Measurements from ENCODE around the gene BST2. TPM values are rescaled to one million over a fixed set of nuclear protein-coding genes. Genes with fewer than 3 reads are reported as not detected.
A peak's percentile ranks its signal among the peaks of the same experiment; 100 is the strongest.

BST2 gene
- 10 to 100 TPM in 4 of 6 donors, 1 to 10 TPM in 2; 3.9 to 34.6 (median 15.4) TPM for total RNA-seq
- 10 to 100 TPM; 15.7 to 17.3 TPM for polyA plus RNA-seq

- intact Hi-C loops (cut with DNase I), result no loop called here
- 63 to 66% methylated on average over 18 of the region's 18 CpGs for WGBS, 2 donors
- H3K4me3 ChIP-seq, result peak within 1 kb of the TSS; percentile 5 to 40 (median 20)
- DNase-seq (peak in 1 of 6 donors; percentile 68), ATAC-seq (peak; percentile 82 to 94 (median 90)), FAIRE-seq (no peak)
- TF ChIP-seq CTCF (IDR thresholded peaks at IDR 0.05), result no peak
- no peaks in the 10 kb centered on the region for H3K36me3 ChIP-seq
- H3K27ac ChIP-seq, result peak within 1 kb of the TSS; percentile 28 to 73 (median 54)
- no peaks in the 10 kb centered on the region for H3K27me3 ChIP-seq
- H3K9me3 ChIP-seq, result no peaks in the 10 kb centered on the region
- no peaks in the 10 kb centered on the region for H3K4me1 ChIP-seq
Observed at GRCh38 chr19:17405250-17406045, at the start of gene BST2. BST2 (minus strand) TSS chr19:17405630; CDS start chr19:17405575, 55 bp downstream.

- FAIRE-seq (no peak), DNase-seq (no peak), ATAC-seq (no peak)
- H3K4me3 ChIP-seq, result no peak overlapping the region
- 7 to 10% methylated on average over 13 of the region's 13 CpGs for WGBS, 2 donors
- H3K27me3 ChIP-seq, result peaks cover 0 to 16% (median under 1%) of the 10 kb centered on the region in 4 donors
- no peak for TF ChIP-seq CTCF (IDR thresholded peaks at IDR 0.05)
- H3K36me3 ChIP-seq, result no peaks in the 10 kb centered on the region
- no peaks in the 10 kb centered on the region for H3K9me3 ChIP-seq
- intact Hi-C loops (cut with DNase I), result no loop called here
- H3K27ac ChIP-seq, result no peak overlapping the region
- H3K4me1 ChIP-seq, result no peaks in the 10 kb centered on the region
Observed at GRCh38 chr19:17454576-17455071, 49.2 kb upstream of the BST2 start.

GRCh38 chr19:17451820-17452219 lies 46.4 kb upstream of the BST2 start:
- no peak for FAIRE-seq
- no peak for ATAC-seq
- intact Hi-C loops (cut with DNase I), result no loop called here
- H3K9me3 ChIP-seq, result no peaks in the 10 kb centered on the region
- TF ChIP-seq CTCF (IDR thresholded peaks at IDR 0.05), result no peak
- H3K36me3 ChIP-seq, result no peaks in the 10 kb centered on the region
- 72 to 86% methylated on average over 4 of the region's 4 CpGs for WGBS, 2 donors
- H3K4me1 ChIP-seq, result no peaks in the 10 kb centered on the region
- DNase-seq, result no peak
- H3K4me3 ChIP-seq, result no peak overlapping the region
- H3K27me3 ChIP-seq, result peaks cover 0 to 12% (median 0%) of the 10 kb centered on the region in 4 donors
- H3K27ac ChIP-seq, result no peak overlapping the region

- ATAC-seq, result no peak
- WGBS, 2 donors, result 67 to 68% methylated on average over 8 of the region's 8 CpGs
- Histone ChIP-seq H3K36me3 (no peaks in the 10 kb centered on the region), H3K9me3 (no peaks in the 10 kb centered on the region), H3K27me3 (peaks cover 0 to 4% (median 0%) of the 10 kb centered on the region in 4 donors), H3K4me1 (no peaks in the 10 kb centered on the region), H3K4me3 (no peak overlapping the region), H3K27ac (no peak overlapping the region)
- intact Hi-C loops (cut with DNase I), result no loop called here
- FAIRE-seq, result no peak
- TF ChIP-seq CTCF (IDR thresholded peaks at IDR 0.05), result no peak
- no peak for DNase-seq
Observed at GRCh38 chr19:17450264-17451075, 45.0 kb upstream of the BST2 start.
